ENCODE results near the gene RNASEL.

DNA sequence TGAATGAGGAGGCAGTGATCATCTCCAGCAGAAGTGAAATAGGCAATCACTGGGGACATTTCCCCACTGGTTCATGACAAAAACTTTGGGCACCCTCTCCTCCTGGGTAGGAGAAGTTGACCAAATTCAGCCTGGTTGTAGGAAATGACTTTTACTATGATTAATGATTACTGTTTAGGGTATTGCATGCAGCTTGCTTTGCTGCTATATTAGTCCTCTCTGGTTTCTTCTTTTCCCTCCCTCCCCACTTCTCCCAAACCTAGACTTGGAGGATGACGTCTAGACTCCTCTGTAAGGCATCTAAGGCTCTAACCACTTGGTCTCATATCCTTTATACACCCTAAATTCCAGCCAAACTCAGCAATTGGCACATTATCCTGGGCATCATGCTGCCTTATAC, 18.5 kb upstream of the RNASEL start:
- no peak for TF ChIP-seq CTCF (IDR thresholded peaks at IDR 0.05 in 8 of 11, conservative IDR thresholded peaks at IDR 0.05 in 3 of 11)
- no peak for TF ChIP-seq POLR2A (IDR thresholded peaks at IDR 0.05)
- no peak for TF ChIP-seq POLR2AphosphoS5 (IDR thresholded peaks at IDR 0.05)
